Colonic mucosa (tissue), 4 donors: ENCODE data around the gene HENMT1. TPM values are rescaled to one million over a fixed set of nuclear protein-coding genes. Genes with fewer than 3 reads are reported as not detected.
A peak's percentile ranks its signal among the peaks of the same experiment; 100 is the strongest.
"Not testable (repeated sequence)": the region's sequence is repeated elsewhere in the genome, so short reads cannot be mapped to it uniquely, and the experiment has no call there.

Experiments
- DNase-seq: peaks from one replicate; pipeline ENCODE4 v3.0.0-alpha.2; 2020
- H3K27ac ChIP-seq: fragments of 200-600 bp; one replicate; pipeline ENCODE4 v1.8.0; 2021
- H3K27me3 ChIP-seq: fragments of 200-600 bp; one replicate; pipeline ENCODE4 v1.8.0; 2021
- H3K36me3 ChIP-seq: fragments of 200-600 bp; one replicate; pipeline ENCODE4 v1.8.0; 2021
- H3K4me1 ChIP-seq: fragments of 200-600 bp; one replicate; pipeline ENCODE4 v1.8.0; 2021; ENCODE audit warnings: mild to moderate bottlenecking
- H3K4me3 ChIP-seq: fragments of 200-600 bp; one replicate; pipeline ENCODE4 v1.8.0; 2021
- H3K9ac ChIP-seq, 2 donors: one replicate each; pipeline ENCODE4 v1.7.0; 2013; ENCODE audit warnings: control low read depth in 2 of 2, low read depth in 2 of 2, low read length in 2 of 2
- H3K9me3 ChIP-seq: fragments of 200-600 bp; one replicate; pipeline ENCODE4 v1.8.0; 2021
- intact Hi-C: fragments of 100-400 bp; cut with DNase I; formaldehyde crosslinking; loops from one replicate; pipeline ENCODE4 v1.14.1; 2022
- total RNA-seq, 2 donors: library from RNA; stranded (reverse); fragmentation: NEBNext Ultra II Directional in 1 of 2; extraction: Animal tissue kit (Norgen Biotek cat#: 25700) in 1 of 2; gene quantifications; one replicate each; pipeline ENCODE4 v1.2.1, GENCODE V29; 2021
- TF ChIP-seq, protein P1 (sequence below): fragments of 200-600 bp; IDR thresholded peaks from one replicate; pipeline ENCODE4 v1.8.0; 2022; ENCODE audit warnings: antibody characterized with exemption, mild to moderate bottlenecking
- donor health status: healthy.
- donor health status: DM: no; HTN: no; CAD: no.
- donor health status: DM: no; HTN: no; CAD: no.

HENMT1 gene
- total RNA-seq, result 10 to 100 TPM in 1 of 2 donors, 1 to 10 TPM in 1; 3.7 to 10.1 TPM

DNA sequence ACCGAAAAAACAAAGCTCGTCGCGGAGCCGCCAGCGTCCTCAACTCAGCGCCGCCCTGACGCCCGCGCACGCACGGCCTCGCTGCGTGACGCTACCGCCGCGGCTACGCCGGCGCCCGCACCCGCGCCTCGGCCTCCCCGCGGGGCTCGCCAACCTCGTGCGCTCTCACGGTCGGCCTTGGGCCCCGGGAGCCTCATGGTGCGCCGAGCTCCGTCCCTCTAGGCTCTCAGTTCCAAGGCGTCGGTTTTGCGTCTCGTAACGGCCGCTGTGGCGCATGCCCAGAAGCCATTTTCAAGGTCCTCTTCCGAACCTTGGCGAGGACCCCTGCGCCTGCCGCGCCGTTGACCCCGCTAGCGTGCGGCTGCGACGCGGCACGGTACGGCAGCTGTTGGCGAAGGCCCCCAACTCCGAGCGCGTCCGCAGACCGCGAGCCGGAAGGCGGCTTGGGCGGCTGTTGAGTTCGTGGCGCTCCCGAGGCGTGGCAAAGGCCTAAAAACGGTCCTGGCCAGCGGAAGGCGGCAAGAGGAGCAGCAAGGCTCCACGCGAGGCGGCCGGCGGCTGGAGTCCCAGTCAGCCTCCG lies at the start of gene HENMT1:
Gene HENMT1, minus strand, starts transcription at position 64 of the 580 bp plus-strand sequence. CDS start 1,209 bp downstream, outside the sequence.
- TF ChIP-seq, protein P1, sequence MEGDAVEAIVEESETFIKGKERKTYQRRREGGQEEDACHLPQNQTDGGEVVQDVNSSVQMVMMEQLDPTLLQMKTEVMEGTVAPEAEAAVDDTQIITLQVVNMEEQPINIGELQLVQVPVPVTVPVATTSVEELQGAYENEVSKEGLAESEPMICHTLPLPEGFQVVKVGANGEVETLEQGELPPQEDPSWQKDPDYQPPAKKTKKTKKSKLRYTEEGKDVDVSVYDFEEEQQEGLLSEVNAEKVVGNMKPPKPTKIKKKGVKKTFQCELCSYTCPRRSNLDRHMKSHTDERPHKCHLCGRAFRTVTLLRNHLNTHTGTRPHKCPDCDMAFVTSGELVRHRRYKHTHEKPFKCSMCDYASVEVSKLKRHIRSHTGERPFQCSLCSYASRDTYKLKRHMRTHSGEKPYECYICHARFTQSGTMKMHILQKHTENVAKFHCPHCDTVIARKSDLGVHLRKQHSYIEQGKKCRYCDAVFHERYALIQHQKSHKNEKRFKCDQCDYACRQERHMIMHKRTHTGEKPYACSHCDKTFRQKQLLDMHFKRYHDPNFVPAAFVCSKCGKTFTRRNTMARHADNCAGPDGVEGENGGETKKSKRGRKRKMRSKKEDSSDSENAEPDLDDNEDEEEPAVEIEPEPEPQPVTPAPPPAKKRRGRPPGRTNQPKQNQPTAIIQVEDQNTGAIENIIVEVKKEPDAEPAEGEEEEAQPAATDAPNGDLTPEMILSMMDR, result no peak
- Histone ChIP-seq H3K4me3 (peak within 1 kb of the TSS; percentile 69), H3K27me3 (no peaks in the 10 kb centered on the region), H3K36me3 (no peaks in the 10 kb centered on the region), H3K9me3 (no peaks in the 10 kb centered on the region), H3K4me1 (no peaks in the 10 kb centered on the region), H3K27ac (peak within 1 kb of the TSS; percentile 92), H3K9ac (peak within 1 kb of the TSS; percentile 74 to 95)
- intact Hi-C loops, result no loop called here
- peak; percentile 63 for DNase-seq

DNA sequence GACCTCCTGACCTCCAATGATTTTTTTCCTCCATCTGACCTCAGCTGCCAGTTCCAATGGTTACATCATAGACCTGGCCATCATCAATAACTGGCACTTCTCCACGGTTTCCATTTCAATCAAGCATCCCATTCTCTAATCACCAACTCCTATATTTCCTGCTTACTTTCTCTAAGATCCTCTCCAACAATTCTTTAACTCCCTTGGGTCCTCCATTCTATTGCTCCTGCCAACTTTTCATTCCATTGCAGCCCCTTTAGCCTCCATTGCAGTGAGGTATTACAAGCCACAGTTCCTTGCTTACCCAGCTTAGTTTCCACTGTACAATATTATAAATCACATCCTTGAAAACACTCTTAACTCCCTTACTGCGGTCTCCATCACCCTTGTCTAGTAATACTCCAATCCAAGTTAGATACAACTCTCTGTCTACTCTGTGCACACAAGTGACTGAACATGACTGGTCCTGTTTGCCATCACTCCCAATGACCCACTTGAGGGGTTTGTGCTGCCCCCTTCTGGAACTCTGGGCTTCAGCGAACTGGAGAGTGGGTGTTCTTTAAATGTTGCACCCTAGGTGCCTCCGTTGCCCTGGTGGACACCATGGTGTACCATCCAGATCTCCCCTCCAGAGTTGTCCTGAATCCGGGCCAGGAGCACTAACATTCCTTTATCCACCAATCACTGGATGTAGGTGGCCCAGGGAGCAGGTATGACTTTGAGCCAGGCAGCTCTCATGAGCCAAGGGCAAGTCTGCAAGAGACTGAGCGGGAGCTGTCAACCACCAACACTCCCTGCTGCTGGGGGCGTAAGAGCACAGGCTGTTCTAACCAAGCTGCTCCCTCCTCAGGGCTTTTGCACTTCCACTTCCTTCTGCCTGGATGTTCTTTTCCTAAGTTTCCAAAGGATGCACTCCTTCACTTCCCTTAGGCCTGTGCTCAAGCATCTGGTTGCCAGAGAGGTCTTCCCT lies 48.1 kb upstream of the HENMT1 start:
- Histone ChIP-seq H3K27me3 (no peaks in the 10 kb centered on the region), H3K4me1 (no peaks in the 10 kb centered on the region), H3K9me3 (no peaks in the 10 kb centered on the region), H3K36me3 (no peaks in the 10 kb centered on the region), H3K27ac (no peak overlapping the region), H3K4me3 (no peak overlapping the region), H3K9ac (no peak overlapping the region)
- intact Hi-C loops, result no loop called here
- TF ChIP-seq, protein P1, result no peak
- DNase-seq, result peak; percentile 41

DNA sequence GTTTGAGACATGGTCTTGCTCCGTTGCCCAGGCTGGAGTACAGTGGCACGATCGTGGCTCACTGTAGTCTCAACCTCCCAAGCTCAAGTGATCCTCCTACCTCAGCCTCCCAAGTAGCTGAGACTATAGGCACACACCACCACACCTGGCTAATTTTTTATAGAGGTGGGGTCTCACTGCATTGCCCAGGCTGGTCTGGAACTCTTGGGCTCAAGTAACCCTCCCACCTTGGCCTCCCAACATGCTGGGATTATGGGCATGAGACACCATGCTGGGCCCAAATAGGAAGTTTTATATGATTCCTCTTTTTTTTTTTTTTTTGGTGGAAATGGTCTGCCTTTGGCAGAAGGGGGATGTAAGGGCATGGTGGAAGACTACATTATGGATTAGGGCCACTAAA lies 45.8 kb upstream of the HENMT1 start:
- intact Hi-C loops, result no loop called here
- Histone ChIP-seq H3K4me1 (no peaks in the 10 kb centered on the region), H3K4me3 (no peak overlapping the region), H3K9ac (no peak overlapping the region), H3K9me3 (no peaks in the 10 kb centered on the region), H3K27ac (no peak overlapping the region), H3K36me3 (no peaks in the 10 kb centered on the region), H3K27me3 (no peaks in the 10 kb centered on the region)
- TF ChIP-seq, protein P1, result no peak
- no peak for DNase-seq

DNA sequence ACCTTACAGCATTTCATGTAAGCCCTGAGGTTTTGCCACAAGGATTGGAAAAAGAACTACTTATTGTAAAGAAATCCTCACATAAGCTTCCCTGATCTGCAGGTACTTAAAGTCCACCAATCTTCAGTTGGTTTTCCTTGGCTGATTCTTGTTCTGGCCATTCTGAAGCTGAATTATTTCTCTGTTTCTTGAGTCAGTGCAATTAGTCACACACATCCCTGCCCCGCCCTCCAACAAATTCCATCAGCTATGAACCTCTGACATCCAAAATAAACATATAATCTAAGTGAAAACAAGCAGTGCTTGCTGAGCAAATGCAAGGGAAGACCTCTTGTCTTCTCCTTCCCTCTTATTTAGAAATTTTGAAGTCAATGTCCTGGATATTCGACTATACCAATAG lies 43.6 kb upstream of the HENMT1 start:
- intact Hi-C loops, result no loop called here
- H3K4me3 ChIP-seq, result no peak overlapping the region
- TF ChIP-seq, protein P1, result no peak

DNA sequence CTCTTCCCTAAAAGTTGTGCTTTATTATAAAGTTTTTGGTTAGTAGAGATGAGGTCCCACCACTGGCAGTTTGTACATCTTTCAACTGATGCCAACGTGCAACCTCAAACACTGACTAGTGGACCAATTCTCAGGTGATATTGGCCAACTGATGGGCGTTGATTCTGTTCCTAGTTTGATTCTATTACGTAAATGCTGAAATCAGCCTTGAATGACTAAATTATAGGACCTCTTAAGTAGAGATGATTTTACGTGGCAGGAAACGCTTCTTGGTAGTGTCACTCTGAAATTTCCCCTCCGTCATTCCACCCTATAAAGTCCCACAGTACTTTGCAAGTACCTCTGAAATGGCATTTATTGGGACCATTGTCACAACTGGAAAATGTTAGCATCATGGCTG lies 43.0 kb upstream of the HENMT1 start:
- TF ChIP-seq, protein P1, result no peak

More for the DNA sequence above, 43.6 kb upstream of the HENMT1 start:
- Histone ChIP-seq H3K27ac (no peak overlapping the region), H3K9me3 (no peaks in the 10 kb centered on the region), H3K27me3 (no peaks in the 10 kb centered on the region), H3K4me1 (no peaks in the 10 kb centered on the region), H3K36me3 (no peaks in the 10 kb centered on the region), H3K9ac (no peak overlapping the region)
- no peak for DNase-seq

DNA sequence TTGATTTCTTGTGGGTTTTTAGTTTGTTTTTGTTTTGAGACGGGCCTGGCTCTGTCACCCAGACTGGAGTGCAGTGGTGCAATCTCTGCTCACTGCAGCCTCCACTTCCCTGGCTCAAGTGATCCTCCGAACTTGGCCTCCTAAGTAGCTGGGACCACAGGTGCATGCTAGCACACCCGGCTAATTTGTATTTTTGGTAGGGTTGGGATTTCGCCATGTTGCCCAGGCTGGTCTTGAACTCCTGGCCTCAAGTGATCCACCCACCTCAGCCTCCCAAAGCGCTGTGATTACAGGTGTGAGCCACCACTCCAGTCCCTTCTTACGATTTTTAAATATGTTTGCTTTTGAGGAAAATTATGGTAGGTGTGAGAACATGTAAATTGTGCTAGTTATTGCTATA lies 41.2 kb upstream of the HENMT1 start:
- H3K36me3 ChIP-seq, intact Hi-C loops, H3K4me1 ChIP-seq, H3K9me3 ChIP-seq, H3K27ac ChIP-seq, H3K4me3 ChIP-seq, H3K27me3 ChIP-seq, H3K9ac ChIP-seq, DNase-seq: not testable (repeated sequence)

More for the DNA sequence above, 43.0 kb upstream of the HENMT1 start:
- H3K4me3 ChIP-seq, result no peak overlapping the region
- H3K9me3 ChIP-seq, result no peaks in the 10 kb centered on the region
- H3K36me3 ChIP-seq, result no peaks in the 10 kb centered on the region
- no peak overlapping the region for H3K27ac ChIP-seq
- no peaks in the 10 kb centered on the region for H3K27me3 ChIP-seq
- no peak for DNase-seq
- no peak overlapping the region for H3K9ac ChIP-seq
- no peaks in the 10 kb centered on the region for H3K4me1 ChIP-seq
- intact Hi-C loops, result no loop called here
